Ishikawa (cell line): ENCODE results near the gene ICOSLG.

Experiments used
- CEBPB ChIP-seq: IDR thresholded peaks from 2 replicates; pipeline ENCODE4 v1.6.1; 2012
- CREB1 ChIP-seq: IDR thresholded peaks from 2 replicates; pipeline ENCODE4 v1.6.1; 2012; ENCODE audit warnings: low read depth
- EGR1 ChIP-seq: IDR thresholded peaks from 2 replicates; pipeline ENCODE4 v1.6.1; 2012
- EP300 ChIP-seq: IDR thresholded peaks from 2 replicates; pipeline ENCODE4 v1.6.1; 2012; ENCODE audit warnings: borderline replicate concordance
- NFIC ChIP-seq: IDR thresholded peaks from 2 replicates; pipeline ENCODE4 v1.6.1; 2012
- TAF1 ChIP-seq: IDR thresholded peaks from 2 replicates; pipeline ENCODE4 v1.6.1; 2012; ENCODE audit warnings: low read depth, mild to moderate bottlenecking
- TCF12 ChIP-seq: IDR thresholded peaks from 2 replicates; pipeline ENCODE4 v1.6.1; 2012; ENCODE audit warnings: low read depth
- TEAD4 ChIP-seq: IDR thresholded peaks from 2 replicates; pipeline ENCODE4 v1.6.1; 2012
- TF ChIP-seq, protein P1 (sequence below): IDR thresholded peaks from 2 replicates; pipeline ENCODE4 v1.6.1; 2012
- TF ChIP-seq, protein P2 (sequence below): IDR thresholded peaks from 2 replicates; pipeline ENCODE4 v1.6.1; 2012; ENCODE audit warnings: low read depth, mild to moderate bottlenecking

GRCh38 chr21:44272284-44272858 lies 31.6 kb upstream of the ICOSLG start:
- TF ChIP-seq, protein P1, sequence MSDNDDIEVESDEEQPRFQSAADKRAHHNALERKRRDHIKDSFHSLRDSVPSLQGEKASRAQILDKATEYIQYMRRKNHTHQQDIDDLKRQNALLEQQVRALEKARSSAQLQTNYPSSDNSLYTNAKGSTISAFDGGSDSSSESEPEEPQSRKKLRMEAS, result no peak
- TF ChIP-seq NFIC (no peak), TAF1 (no peak), TEAD4 (no peak), CEBPB (no peak), EGR1 (no peak), CREB1 (no peak), TCF12 (no peak), EP300 (no peak)
- TF ChIP-seq, protein P2, sequence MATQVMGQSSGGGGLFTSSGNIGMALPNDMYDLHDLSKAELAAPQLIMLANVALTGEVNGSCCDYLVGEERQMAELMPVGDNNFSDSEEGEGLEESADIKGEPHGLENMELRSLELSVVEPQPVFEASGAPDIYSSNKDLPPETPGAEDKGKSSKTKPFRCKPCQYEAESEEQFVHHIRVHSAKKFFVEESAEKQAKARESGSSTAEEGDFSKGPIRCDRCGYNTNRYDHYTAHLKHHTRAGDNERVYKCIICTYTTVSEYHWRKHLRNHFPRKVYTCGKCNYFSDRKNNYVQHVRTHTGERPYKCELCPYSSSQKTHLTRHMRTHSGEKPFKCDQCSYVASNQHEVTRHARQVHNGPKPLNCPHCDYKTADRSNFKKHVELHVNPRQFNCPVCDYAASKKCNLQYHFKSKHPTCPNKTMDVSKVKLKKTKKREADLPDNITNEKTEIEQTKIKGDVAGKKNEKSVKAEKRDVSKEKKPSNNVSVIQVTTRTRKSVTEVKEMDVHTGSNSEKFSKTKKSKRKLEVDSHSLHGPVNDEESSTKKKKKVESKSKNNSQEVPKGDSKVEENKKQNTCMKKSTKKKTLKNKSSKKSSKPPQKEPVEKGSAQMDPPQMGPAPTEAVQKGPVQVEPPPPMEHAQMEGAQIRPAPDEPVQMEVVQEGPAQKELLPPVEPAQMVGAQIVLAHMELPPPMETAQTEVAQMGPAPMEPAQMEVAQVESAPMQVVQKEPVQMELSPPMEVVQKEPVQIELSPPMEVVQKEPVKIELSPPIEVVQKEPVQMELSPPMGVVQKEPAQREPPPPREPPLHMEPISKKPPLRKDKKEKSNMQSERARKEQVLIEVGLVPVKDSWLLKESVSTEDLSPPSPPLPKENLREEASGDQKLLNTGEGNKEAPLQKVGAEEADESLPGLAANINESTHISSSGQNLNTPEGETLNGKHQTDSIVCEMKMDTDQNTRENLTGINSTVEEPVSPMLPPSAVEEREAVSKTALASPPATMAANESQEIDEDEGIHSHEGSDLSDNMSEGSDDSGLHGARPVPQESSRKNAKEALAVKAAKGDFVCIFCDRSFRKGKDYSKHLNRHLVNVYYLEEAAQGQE, result no peak
